Activated T-helper 1 cell treated with anti-CD3 and anti-CD28 coated beads, Interleukin-2, amount 50 U/mL, for 16 hours (primary cell): ENCODE measurements around the gene PRKAG2.

Source experiments
- DNase-seq, 2 donors: peaks; one replicate each; pipeline ENCODE4 v3.0.0-alpha.2; 2020; ENCODE audit warnings: low read depth in 1 of 2, low spot score in 1 of 2

PRKAG2 gene

DNA sequence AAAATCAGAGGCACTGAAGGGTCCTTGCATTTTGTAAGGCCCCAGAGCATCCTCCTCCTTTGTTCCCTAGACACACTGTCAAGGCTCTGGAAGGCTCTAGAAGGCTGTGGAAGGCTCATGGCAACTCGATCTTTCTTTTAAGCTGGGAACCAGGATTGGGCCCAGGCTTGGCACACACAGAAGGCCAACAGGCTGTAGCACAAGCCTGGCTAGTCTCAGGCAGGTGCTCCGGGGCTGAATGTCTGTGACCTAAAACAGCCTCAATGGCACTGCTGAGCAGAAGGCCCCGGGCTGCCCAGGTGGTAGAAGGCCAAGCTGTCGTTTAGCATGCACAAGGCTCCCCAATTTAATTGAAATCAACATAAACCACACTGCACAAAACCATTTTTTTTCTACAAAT lies 55.7 kb downstream of the PRKAG2 start:
- no peak for DNase-seq

DNA sequence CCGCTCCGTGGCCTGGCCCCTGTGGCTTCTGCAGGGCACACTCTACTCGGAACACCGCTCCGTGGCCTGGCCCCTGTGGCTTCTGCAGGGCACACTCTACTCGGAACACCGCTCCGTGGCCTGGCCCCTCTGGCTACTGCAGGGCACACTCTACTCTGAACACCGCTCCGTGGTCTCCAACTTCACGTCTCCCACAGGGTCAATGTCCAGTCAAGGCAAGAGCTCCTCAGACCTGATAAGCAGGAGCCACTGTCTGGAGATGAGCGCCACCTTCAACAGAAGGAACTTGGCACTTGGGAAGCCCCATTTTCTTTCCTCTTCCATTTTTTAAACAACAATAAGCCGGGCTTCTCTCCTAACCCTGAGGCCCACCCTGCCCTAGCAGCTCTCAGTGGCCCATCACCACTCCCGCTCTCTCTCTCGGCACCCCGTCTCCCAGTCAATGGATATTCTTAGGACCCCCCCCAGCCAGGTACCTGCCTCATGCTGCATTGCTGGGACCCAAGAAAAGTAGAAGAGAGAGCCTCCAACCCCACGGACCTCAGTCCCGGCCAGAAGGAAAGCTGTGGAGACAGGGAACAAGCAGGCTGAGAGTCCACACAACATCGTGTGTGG lies 56.3 kb downstream of the PRKAG2 start:
- no peak for DNase-seq

DNA sequence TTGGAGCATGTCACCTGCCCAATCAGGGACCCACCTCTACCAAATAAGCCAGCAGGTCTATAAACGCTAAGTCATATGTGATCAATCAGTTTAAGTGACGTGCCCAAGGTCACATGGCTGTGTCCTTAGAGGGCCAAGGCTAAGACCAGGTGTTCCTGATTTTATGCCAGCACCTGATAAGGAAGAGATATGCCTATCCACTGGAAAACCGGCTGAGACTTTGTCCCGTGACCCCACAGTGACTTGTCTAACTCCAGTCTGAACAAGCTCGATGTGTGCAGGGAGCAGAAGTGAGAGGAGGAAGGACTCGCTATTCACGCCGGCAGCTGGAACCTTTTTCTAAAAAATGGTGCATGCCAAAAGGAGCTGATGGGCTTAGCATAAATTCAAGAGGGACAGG lies 57.0 kb downstream of the PRKAG2 start:
- no peak for DNase-seq

- DNase-seq: no peak
Observed at GRCh38 chr7:151818674-151819519, 58.0 kb downstream of the PRKAG2 start.

DNA sequence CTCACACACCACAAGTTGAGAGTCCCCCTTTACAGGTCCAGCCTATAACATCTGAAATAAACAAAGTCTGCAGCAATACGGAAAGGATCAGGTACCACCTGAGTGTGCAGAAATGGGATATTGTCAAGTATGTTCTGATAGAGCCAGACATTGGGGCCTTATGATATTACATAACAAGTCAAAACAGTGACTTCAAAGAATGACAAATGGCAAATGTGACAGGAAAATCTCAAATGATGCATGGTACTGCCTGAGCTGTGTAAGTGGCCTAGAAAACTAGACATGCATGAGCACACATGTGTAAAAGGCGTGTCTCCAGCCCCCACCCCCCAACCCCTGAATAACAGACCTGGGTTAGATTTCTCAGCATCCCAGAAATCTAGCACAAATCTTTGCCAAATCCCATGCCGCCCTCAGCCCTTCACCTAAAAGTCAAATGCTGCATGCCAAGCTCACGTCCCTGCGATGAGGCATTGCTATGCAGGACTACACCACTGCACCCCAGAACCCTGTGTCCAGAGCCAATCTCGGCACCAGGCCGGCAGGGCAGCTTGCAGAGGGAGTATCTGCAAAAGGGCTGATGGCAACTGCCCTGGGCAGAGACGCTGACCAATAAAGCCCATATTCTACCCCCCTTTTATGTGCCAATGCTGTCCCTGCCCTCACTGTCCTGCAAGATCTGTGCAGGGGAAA lies 58.8 kb downstream of the PRKAG2 start:
- no peak for DNase-seq

GRCh38 chr7:151817315-151817690 lies 59.6 kb downstream of the PRKAG2 start:
- no peak for DNase-seq

GRCh38 chr7:151816562-151817314 lies 60.2 kb downstream of the PRKAG2 start:
- DNase-seq: no peak

- DNase-seq: no peak
Observed at GRCh38 chr7:151815419-151815818, 61.5 kb downstream of the PRKAG2 start.

DNA sequence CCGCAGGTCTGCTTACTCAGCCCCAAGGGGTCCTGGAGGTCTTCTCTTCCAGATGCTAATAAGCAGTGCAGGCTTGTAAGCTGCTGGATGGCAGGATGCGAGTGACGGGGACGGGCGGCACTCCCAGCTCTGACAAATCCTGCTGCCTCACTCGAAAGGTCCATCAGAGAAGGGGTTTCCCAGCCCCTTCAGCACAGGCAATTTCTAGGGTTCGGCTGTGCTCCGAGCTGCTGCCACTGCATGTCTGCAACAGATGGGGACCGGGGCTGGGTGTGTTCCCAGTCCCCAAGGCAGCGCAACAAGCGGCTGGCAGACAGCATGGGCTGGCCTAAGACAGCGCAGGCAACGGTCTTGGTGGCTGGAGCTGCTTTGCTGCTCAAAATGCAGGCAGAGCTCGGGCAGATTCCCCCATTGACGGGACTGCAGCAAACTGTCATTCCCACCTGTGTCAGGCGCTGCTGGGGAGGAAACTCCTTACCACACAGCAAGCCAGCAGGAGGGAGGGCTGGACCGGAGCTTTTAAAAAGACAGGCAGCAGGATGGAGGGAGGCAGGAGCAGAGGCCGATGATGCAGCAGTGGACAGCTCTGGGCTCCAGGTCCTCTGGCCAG lies 62.4 kb downstream of the PRKAG2 start:
- DNase-seq: no peak

DNA sequence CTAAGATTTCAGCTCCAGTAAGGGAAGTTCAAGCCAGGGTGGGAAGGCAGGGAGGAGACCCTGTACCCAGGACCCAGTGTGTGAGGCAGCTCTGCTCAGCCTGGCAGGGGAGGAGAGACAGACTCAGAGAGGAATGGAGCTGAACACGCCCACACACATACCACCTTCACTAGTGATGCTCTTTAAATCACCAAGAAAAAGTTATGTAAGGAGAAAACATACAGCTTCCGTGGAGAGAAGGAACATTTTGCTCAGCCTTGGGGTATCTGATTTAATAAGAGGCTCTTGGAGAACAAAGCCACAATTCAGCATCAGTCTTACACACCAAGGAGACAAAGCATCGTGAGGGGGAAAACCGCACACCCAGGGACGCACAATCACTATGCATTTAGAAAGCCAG lies 62.9 kb downstream of the PRKAG2 start:
- no peak for DNase-seq

GRCh38 chr7:151813445-151813844 lies 63.5 kb downstream of the PRKAG2 start:
- DNase-seq: no peak

DNA sequence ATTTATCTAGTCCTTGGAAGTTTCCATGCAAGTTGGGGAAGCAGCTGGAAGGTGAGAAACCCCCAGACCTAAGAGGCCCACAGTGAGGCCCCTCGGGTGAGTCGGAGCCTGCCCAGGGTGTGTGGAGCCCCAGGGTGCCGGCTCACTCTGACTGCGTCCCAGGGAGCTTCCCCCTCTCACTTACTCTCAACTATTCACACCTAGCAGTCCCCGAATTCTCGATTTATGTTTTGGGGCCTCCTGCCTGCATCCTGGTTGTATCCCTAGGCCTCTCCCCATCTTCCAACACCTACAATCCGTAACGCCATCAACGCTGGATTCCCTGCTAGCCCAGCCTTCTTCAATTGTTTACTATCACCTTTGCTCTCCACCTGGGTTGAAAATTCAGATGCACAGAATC lies 63.9 kb downstream of the PRKAG2 start:
- DNase-seq: no peak

DNA sequence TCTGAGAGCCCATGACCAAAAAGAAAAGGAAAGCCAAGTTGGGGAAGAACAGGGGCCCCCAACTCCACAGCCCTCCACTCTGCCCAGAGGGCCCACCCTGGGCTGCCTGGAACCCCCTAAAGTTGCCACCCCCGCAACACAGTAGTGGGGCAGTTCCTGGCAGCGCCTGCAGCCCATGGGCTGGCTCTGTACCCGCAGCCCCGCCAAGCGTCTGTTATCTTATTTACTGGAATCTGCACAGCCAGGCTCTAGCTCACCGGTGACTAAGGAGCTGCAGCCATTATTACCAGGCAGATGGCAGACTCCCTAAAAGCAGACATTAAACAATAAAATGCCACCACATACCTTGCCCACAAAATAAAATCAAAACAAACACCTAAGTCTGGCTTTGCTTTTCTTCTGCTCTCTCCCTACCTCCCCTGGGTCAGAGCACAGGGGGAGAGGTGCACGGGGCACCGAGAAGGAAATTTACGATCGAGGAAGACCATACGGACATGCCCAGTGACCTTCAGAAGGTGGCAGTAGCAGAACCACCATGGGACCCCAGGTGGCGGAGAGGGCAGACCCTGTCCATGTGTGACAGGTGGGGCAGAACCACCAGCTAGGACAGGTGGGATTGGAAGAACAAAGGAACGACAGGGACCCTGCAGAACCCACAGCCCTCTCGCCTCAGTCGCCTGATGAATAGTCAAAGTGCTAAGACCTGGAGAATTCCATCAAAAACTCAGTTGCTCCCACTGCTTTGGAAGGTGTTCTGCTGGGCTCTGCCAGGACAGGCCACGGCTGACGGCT lies 66.3 kb downstream of the PRKAG2 start:
- DNase-seq: no peak

- DNase-seq: no peak
Observed at GRCh38 chr7:151809864-151810170, 67.1 kb downstream of the PRKAG2 start.

DNA sequence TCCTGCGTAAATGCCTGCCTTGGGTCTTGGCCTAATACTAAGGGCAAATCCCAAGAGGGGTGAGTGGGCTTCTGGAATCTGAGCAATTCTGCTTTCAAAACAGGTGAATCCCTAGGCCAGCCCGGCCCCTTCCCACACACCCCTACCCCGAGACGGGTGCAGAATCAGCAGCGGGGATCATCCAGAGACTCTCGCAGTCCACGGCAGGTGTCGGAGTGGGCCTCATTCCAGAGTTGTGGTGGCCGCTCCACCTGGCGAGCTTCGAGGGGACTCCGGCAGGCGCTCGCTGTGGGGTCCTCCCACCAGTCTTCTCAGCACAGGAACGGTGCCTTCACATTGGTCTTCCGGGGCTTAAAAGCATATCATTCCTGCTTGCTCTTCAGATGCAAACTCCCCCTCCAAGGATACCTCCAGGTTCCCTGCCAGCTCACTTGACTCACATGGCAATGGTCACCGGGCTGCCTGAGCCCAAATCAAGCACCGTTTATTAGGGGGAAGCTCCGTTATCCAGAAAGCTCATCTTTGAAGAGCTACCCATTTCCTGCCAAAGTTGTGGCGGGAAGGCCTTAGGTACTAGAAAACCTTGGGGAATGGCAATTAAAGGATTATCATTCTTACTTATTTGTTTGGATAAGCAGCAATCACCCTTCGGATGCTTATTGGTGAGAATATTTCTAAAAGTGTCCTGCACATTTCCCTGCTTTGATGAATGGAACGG lies 67.6 kb downstream of the PRKAG2 start:
- no peak for DNase-seq

DNA sequence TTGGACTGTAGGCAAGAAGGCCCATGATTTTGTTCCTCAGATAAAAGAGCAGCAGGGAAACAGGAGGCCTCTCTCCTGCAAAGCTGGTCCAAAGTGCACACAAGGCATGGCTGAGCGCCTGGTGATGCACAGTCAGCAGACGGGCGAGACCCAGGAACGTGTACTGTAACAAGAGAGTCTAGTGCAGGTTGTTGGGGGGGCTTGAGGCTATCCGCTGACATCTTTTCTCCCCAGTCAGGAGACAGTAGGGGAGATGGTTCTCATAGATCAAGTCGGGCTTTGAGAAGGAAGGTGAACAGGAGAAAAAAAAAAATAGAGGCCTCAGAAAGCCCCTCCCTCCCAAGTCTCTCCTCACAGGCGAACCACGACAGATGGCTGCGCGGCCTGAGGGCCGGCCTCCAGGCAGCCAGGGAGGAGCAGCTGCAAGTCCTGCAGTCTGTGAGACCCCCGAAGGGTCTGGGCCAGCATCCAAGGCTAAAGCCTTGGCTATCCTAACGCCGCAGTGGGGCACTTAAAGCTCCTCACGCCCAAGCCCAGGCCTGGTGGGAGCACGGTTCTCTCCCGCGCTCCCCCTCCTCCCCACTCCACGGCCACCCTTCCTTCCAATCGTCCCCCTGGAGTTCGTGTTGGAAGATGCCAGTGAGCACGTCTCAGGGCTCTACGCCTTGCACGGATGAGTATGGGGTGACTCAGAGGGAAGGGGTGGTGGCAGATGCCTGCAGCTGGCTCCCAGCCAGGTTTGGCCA lies 68.3 kb downstream of the PRKAG2 start:
- no peak for DNase-seq

DNA sequence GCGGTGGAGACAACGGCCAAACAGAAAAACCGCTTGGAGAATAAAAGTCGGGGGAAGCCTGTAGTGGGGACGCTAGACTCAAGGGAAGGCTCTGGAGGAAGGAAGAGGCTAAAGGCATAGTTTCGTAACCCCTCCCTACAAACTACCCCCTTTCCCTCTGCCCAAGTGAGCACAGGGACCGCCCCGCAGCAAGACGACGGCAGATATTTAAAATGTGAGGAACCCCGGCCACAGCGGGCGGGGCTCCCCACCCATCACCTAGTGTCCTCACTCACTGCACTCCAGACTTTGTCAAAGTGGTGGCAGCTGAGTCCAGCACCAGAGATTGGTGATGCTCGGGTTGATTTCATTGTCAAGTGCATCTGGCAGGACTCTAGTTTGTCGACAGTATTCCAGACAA lies 69.1 kb downstream of the PRKAG2 start:
- no peak for DNase-seq

- no peak for DNase-seq
Observed at GRCh38 chr7:151806952-151807775, 69.8 kb downstream of the PRKAG2 start.
